Astrocyte (in vitro differentiated cells and primary cell): ENCODE measurements around the gene SDK1. TPM values are rescaled to one million over a fixed set of nuclear protein-coding genes. Genes with fewer than 3 reads are reported as not detected.

Experiments
- DNase-seq: peaks from one replicate; pipeline ENCODE4 v3.0.0-alpha.2; 2010; ENCODE audit warnings: low read depth
- FAIRE-seq: peaks from 2 replicates; lab custom pipeline; 2011; peaks lifted over from hg19 to GRCh38; lab: Jason Lieb, UNC
- H2AFZ ChIP-seq: 2 replicates; pipeline ENCODE4 v1.6.0; 2012; ENCODE audit warnings: low read depth, low read length, inconsistent platforms
- H3K27ac ChIP-seq: 2 replicates; pipeline ENCODE4 v1.5.1; 2011; ENCODE audit warnings: low read depth, low read length, inconsistent platforms
- H3K27me3 ChIP-seq: 2 replicates; pipeline ENCODE4 v1.6.0; 2011; ENCODE audit warnings: low read length, inconsistent platforms; ENCODE audit not compliant: insufficient read depth
- H3K36me3 ChIP-seq: 2 replicates; pipeline ENCODE4 v1.5.1; 2011; ENCODE audit warnings: low read length, inconsistent platforms; ENCODE audit not compliant: insufficient read depth
- H3K4me1 ChIP-seq: 2 replicates; pipeline ENCODE4 v1.5.1; 2011; ENCODE audit warnings: low read length, inconsistent platforms; ENCODE audit not compliant: insufficient read depth
- H3K4me2 ChIP-seq: 2 replicates; pipeline ENCODE4 v1.6.0; 2012; ENCODE audit warnings: low read length, inconsistent platforms
- H3K4me3 ChIP-seq: 2 replicates; pipeline ENCODE4 v1.5.1; 2011; ENCODE audit warnings: low read depth, mild to moderate bottlenecking, low read length, inconsistent platforms; ENCODE audit not compliant: insufficient read depth
- H3K79me2 ChIP-seq: 2 replicates; pipeline ENCODE4 v1.6.0; 2012; ENCODE audit warnings: mild to moderate bottlenecking, low read length, inconsistent platforms; ENCODE audit not compliant: insufficient read depth
- H3K9ac ChIP-seq: 2 replicates; pipeline ENCODE4 v1.6.0; 2012; ENCODE audit warnings: mild to moderate bottlenecking, low read length, inconsistent platforms
- H3K9me3 ChIP-seq: 2 replicates; pipeline ENCODE4 v1.5.1; 2012; ENCODE audit warnings: low read depth, mild to moderate bottlenecking, low read length, inconsistent platforms; ENCODE audit not compliant: insufficient read depth
- H4K20me1 ChIP-seq: 2 replicates; pipeline ENCODE4 v1.6.0; 2012; ENCODE audit warnings: low read length, inconsistent platforms; ENCODE audit not compliant: insufficient read depth
- H3K27ac Mint-ChIP-seq: one replicate; pipeline ENCODE4 v1.8.0; 2021; ENCODE audit warnings: mild to moderate bottlenecking, mixed read lengths; ENCODE audit not compliant: unreplicated experiment
- H3K27me3 Mint-ChIP-seq: one replicate; pipeline ENCODE4 v1.8.0; 2021; ENCODE audit warnings: low read depth, mixed read lengths; ENCODE audit not compliant: unreplicated experiment
- H3K36me3 Mint-ChIP-seq: one replicate; pipeline ENCODE4 v1.8.0; 2021; ENCODE audit warnings: low read depth, mixed read lengths; ENCODE audit not compliant: unreplicated experiment
- H3K4me1 Mint-ChIP-seq: one replicate; pipeline ENCODE4 v1.8.0; 2021; ENCODE audit warnings: low read depth, mixed read lengths; ENCODE audit not compliant: unreplicated experiment
- H3K4me3 Mint-ChIP-seq: one replicate; pipeline ENCODE4 v1.8.0; 2021; ENCODE audit warnings: mild to moderate bottlenecking, moderate library complexity, mixed read lengths; ENCODE audit not compliant: unreplicated experiment
- H3K9me3 Mint-ChIP-seq: one replicate; pipeline ENCODE4 v1.8.0; 2021; ENCODE audit warnings: mild to moderate bottlenecking, mixed read lengths; ENCODE audit not compliant: unreplicated experiment
- EZH2 ChIP-seq: IDR thresholded peaks from 2 replicates; pipeline ENCODE4 v1.6.1; 2012; ENCODE audit warnings: mild to moderate bottlenecking, low read length, inconsistent platforms; ENCODE audit not compliant: insufficient read depth
- total RNA-seq: library from RNA; stranded (reverse); gene quantifications from 2 replicates; pipeline ENCODE4 v1.2.1, GENCODE V29; 2021
- TF ChIP-seq, protein P1 (sequence below): IDR thresholded peaks from 2 replicates; pipeline ENCODE4 v1.5.1; 2011; ENCODE audit warnings: low read depth, mild to moderate bottlenecking, inconsistent platforms, low read length, moderate library complexity; ENCODE audit not compliant: insufficient read depth

SDK1 gene
- total RNA-seq, 1 donor from 2014 or later = 4.2 TPM

DNA sequence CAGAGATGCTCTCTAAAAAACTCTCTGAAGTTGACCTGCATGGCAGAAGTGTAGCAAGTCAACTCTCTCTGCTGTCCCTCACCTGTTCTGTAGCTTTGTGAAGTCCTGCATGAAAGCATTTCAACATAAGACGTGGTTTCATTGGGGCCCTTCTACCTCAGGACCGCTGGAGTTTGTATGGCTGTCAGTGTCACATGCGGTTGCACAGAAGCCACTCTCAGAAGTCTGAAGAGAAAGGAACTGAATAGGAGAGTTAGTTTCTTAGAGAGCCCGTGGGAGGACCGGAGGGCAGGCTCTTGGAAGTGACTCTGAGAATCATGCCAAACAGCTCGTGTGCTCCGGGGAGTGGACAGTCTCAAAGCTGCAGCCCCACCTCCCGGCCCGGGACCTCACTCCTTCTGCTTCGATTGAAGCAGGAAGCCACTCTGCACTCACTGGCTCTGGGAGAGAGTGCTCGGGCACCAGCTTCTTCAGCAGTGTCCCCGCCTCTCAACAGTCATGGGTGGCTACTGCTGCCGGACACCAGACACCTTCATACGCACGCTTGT, 486.7 kb downstream of the SDK1 start:
- no peak for TF ChIP-seq EZH2
- TF ChIP-seq, protein P1, sequence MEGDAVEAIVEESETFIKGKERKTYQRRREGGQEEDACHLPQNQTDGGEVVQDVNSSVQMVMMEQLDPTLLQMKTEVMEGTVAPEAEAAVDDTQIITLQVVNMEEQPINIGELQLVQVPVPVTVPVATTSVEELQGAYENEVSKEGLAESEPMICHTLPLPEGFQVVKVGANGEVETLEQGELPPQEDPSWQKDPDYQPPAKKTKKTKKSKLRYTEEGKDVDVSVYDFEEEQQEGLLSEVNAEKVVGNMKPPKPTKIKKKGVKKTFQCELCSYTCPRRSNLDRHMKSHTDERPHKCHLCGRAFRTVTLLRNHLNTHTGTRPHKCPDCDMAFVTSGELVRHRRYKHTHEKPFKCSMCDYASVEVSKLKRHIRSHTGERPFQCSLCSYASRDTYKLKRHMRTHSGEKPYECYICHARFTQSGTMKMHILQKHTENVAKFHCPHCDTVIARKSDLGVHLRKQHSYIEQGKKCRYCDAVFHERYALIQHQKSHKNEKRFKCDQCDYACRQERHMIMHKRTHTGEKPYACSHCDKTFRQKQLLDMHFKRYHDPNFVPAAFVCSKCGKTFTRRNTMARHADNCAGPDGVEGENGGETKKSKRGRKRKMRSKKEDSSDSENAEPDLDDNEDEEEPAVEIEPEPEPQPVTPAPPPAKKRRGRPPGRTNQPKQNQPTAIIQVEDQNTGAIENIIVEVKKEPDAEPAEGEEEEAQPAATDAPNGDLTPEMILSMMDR = no peak
- Mint-ChIP-seq H3K4me1 (no peaks in the 10 kb centered on the region), H3K27ac (no peak overlapping the region), H3K36me3 (peaks cover 1% of the 10 kb centered on the region), H3K4me3 (no peak overlapping the region), H3K27me3 (peaks cover 7% of the 10 kb centered on the region), H3K9me3 (no peaks in the 10 kb centered on the region)
- no peaks in the 10 kb centered on the region for H3K4me1 ChIP-seq
- H2AFZ ChIP-seq = no peak overlapping the region
- no peak overlapping the region for H3K4me2 ChIP-seq
- no peaks in the 10 kb centered on the region for H4K20me1 ChIP-seq
- no peaks in the 10 kb centered on the region for H3K36me3 ChIP-seq
- DNase-seq = peak; percentile 1
- H3K27ac ChIP-seq = no peak overlapping the region
- FAIRE-seq = no peak
- H3K27me3 ChIP-seq = no peaks in the 10 kb centered on the region
- H3K4me3 ChIP-seq = no peak overlapping the region
- no peaks in the 10 kb centered on the region for H3K9me3 ChIP-seq
- no peaks in the 10 kb centered on the region for H3K79me2 ChIP-seq
- H3K9ac ChIP-seq = no peak overlapping the region

DNA sequence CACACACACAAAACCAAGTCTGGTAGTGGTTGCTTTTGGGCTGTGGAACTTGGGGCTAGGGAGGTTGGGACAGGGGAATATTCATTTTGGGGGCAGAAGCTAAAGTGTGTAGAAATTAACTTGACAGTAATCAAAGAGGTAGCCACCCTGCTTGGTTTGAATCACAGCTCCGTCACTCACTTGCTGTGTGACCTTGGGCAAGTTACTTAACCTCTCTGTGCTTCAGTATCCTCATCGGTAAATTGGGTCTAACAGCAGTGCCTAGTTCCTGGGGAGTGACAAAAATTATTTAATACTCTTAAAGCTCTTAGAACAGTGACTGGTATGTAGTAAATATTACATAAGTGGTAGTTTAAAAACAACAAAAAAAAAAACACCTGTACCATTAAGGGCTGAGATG, 489.8 kb downstream of the SDK1 start:
- Histone ChIP-seq H3K4me3 (no peak overlapping the region), H3K27ac (no peak overlapping the region), H3K36me3 (no peaks in the 10 kb centered on the region), H3K9ac (no peak overlapping the region), H3K9me3 (no peaks in the 10 kb centered on the region), H3K79me2 (no peaks in the 10 kb centered on the region), H3K27me3 (no peaks in the 10 kb centered on the region), H4K20me1 (no peaks in the 10 kb centered on the region), H2AFZ (no peak overlapping the region), H3K4me2 (no peak overlapping the region), H3K4me1 (no peaks in the 10 kb centered on the region)
- FAIRE-seq (no peak), DNase-seq (no peak)
- Mint-ChIP-seq H3K27ac (no peak overlapping the region), H3K27me3 (peaks cover 7% of the 10 kb centered on the region), H3K36me3 (peaks cover 1% of the 10 kb centered on the region), H3K9me3 (no peaks in the 10 kb centered on the region), H3K4me1 (no peaks in the 10 kb centered on the region), H3K4me3 (no peak overlapping the region)
- TF ChIP-seq, protein P1 = no peak
- no peak for TF ChIP-seq EZH2

DNA sequence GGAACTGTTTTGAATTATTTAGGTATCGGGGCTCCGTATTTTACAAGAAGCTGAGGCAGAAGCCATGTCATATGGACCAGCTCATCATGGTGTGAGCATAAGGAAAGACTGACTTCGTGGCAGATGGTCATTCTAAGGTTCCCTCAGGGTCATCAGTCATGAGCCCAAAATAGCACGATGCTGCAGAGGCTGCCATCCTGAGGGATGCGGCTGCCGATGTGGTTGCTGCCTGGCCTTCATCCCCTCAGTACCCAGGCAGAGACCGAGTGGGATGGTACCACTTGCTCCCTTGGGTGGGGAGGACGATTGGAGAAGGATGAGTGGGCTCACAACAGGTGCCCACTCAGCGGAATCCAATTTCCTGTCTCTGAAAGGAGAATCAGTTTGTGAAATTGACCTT, 490.3 kb downstream of the SDK1 start:
- Histone ChIP-seq H3K27me3 (no peaks in the 10 kb centered on the region), H3K4me1 (no peaks in the 10 kb centered on the region), H3K4me2 (no peak overlapping the region), H3K4me3 (no peak overlapping the region), H3K27ac (no peak overlapping the region), H2AFZ (no peak overlapping the region), H4K20me1 (no peaks in the 10 kb centered on the region), H3K36me3 (no peaks in the 10 kb centered on the region), H3K79me2 (no peaks in the 10 kb centered on the region), H3K9ac (no peak overlapping the region), H3K9me3 (no peaks in the 10 kb centered on the region)
- H3K4me3 Mint-ChIP-seq = no peak overlapping the region
- FAIRE-seq = no peak
- TF ChIP-seq, protein P1 = no peak
- TF ChIP-seq EZH2 = no peak
- no peaks in the 10 kb centered on the region for H3K9me3 Mint-ChIP-seq
- no peaks in the 10 kb centered on the region for H3K4me1 Mint-ChIP-seq
- DNase-seq = no peak
- H3K27me3 Mint-ChIP-seq = peaks cover 10% of the 10 kb centered on the region
- H3K27ac Mint-ChIP-seq = no peak overlapping the region
- peaks cover 1% of the 10 kb centered on the region for H3K36me3 Mint-ChIP-seq
